ENCODE results near the gene AFF1. TPM values are rescaled to one million over a fixed set of nuclear protein-coding genes. Genes with fewer than 3 reads are reported as not detected.

Gene AFF1
- total RNA-seq, 1 donor from 2014 or later = 63.4 TPM

DNA sequence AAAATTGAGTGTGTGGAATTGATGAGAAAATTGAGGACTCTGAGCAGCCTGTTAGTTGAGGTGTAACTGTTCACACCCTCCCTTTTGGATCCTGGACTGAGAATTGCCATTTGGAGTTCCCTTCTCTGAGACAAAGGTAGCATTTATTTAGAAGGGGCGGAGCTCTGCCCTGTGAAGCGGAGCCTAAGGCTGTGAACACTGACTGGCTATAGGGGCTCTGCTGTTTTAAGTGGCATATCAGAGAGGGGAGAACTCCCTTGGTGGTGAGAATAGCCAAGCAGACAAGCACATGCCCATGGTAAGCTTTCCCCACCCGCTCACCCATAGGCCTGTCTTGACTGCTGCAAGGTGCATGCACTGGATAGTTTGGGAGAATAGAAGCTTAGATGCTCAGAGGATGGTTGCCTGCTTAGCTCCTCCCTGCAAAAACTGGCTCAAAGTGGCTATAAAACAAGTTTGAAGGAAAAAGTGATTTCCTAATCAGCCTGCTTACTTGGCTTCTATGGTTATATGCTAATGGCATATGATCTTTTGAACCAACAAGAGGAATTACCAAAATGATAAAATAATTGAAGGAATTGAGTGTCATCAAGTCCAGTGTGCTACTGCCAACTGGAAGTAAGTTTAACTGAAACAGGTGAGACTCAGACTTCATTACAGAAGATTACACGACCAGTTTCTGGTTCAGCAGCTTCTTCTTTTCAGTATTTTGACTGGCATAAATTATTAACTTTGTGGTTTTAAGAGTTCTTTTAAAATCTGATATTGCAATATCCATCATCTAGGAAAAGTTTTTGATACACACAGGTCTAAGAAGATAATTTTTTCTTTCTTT is 108.4 kb downstream of the AFF1 start:
- intact Hi-C loops (cut with DNase I) = loop anchor here (5.0 kb wide), 1 partner anchor 36 kb away; no protein-coding TSS in a partner anchor
- DNase-seq (ENCODE audit: low spot score) = no peak

DNA sequence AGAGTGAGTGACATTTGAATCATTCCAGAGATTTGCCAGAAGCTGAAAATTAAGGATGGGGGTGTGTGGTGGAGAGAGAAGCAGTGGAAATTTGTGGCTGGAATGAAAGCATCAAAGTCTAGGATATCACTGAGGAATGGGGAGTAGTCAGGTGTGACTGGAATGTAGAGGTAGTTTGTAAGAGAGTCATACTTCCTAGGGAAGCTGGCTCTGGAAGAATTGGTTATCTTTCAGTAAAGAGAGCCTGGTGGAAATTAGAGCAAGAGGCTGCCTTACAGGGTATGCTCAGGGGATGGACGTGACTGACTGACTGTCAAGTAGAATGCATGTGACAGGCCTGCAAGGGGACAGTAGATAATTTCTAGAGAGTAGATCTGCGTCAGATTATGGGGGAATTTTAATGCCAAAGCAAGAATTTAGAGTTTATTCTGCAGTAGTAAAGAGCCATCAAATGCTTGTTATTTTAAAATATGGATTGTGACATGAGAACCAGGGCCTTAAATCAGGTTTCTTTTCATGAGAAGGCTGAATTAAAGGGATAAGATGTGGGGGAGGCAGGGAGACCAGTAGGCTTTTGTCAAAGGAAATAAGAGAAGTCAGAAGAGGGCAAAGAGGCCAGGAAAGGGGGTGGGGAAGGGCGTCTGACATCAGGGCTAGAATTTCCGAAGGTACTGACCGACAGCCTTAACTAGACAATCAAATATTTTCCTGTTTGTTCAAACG is 109.9 kb downstream of the AFF1 start:
- no peak for DNase-seq (ENCODE audit: low spot score)
- intact Hi-C loops (cut with DNase I) = loop anchor here (5.0 kb wide), 1 partner anchor 37 kb away; no protein-coding TSS in a partner anchor

DNA sequence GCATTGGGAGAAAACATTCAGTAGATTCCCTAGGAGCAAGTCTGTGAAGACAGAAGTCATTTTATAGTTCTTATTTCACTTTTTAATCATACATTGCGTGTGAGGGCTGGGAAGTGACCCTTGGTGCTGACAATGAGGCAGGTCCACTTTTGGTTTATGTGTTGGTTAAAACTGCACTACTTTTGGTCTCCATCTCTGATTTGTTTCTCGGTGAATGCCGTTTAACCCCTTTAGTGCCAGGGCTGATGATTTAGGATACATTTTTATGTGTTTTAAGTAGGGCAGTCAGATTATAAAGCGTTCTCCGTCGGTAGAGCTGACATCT is 110.4 kb downstream of the AFF1 start:
- DNase-seq (ENCODE audit: low spot score) = no peak
- intact Hi-C loops (cut with DNase I) = no loop called here

DNA sequence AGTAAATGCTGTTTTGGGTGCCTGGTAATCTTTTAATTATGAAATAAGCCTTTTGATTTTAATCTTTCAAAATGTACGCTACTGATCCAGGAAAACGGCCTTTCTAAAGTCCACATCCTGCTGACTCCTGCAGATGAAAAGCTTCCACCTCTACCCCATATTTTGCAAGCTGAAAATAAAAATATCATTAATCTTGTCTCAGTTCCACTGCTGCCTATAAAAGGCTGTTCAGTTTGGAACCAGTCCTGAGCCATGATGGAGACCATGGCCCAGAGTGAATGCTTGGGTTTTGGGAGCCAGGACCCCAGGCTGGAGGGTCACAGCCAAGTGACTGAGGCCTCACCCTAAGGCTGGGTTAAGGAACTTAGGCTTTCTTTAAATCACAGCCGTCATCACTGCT is 110.8 kb downstream of the AFF1 start:
- intact Hi-C loops (cut with DNase I) = no loop called here

DNA sequence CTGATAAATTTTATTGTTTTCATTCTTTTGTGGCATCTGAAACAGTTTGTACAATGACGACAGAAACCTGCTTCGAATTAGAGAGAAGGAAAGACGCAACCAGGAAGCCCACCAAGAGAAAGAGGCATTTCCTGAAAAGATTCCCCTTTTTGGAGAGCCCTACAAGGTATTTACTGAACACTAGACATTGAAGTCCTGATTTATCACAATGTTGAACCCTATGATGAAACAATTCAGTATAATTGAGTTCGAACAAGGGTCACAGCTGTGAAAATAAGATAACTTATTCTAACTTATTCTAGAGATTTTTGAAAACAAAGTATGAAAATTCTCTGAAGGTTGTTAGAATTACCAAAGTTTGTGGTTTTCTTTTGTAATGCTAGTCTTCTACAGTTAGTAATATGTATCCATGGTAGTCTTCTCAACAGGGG is 111.3 kb downstream of the AFF1 start:
- intact Hi-C loops (cut with DNase I) = no loop called here
- no peak for DNase-seq (ENCODE audit: low spot score)

More for the DNA sequence above, 110.8 kb downstream of the AFF1 start:
- DNase-seq (ENCODE audit: low spot score) = no peak

DNA sequence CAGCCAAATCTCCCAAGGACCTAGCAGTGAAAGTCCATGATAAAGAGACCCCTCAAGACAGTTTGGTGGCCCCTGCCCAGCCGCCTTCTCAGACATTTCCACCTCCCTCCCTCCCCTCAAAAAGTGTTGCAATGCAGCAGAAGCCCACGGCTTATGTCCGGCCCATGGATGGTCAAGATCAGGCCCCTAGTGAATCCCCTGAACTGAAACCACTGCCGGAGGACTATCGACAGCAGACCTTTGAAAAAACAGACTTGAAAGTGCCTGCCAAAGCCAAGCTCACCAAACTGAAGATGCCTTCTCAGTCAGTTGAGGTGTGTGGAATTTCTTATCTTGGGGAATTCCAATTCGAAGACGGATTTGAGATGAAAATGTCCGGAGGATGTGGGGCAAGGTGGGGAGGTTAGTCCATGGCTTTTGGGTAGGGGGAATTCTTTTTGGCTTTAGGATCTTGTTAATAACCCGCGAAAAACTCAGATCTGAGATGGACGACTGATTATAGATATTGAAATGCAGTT is 112.5 kb downstream of the AFF1 start:
- intact Hi-C loops (cut with DNase I) = no loop called here
- DNase-seq (ENCODE audit: low spot score) = no peak

DNA sequence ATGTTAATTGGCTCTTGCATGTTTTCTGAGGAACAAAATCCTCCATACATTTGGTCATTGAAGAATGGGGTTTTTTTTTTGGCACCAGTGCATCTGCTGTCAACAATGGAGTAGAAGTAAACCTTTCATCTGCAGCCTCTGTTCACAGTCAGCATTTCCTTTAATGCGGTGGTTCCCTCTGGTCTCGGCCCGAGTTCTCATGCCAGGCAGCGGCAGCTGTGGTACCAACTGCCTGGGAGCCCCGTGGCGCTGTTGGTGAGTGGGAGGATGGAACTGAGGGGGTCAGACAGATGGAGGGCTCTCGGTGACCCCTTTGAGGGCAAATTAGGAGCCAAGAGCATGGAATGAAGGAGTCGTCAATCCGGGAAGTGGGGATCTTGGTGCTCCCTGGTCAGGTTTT is 114.7 kb downstream of the AFF1 start:
- intact Hi-C loops (cut with DNase I) = no loop called here
- no peak for DNase-seq (ENCODE audit: low spot score)

DNA sequence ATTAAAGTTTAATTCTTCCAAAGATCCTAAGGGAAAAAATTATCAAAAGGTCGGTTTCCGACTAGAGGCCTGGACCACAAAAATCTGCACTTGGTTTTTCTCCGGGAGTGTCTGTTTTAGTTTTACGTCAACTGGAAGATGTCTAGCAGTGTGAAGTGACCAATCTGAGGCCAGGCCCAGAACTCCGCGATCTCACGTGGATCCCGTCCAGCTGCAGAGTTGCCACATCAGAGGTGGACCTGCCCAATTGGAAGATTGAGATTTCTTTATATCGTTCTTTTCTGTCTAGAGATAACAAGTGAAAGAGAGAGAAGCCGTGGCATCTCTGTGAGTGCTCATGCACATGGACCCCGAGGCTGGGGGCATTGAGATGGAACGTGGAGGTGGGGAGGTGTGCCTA is 115.8 kb downstream of the AFF1 start:
- intact Hi-C loops (cut with DNase I) = no loop called here
- no peak for DNase-seq (ENCODE audit: low spot score)

DNA sequence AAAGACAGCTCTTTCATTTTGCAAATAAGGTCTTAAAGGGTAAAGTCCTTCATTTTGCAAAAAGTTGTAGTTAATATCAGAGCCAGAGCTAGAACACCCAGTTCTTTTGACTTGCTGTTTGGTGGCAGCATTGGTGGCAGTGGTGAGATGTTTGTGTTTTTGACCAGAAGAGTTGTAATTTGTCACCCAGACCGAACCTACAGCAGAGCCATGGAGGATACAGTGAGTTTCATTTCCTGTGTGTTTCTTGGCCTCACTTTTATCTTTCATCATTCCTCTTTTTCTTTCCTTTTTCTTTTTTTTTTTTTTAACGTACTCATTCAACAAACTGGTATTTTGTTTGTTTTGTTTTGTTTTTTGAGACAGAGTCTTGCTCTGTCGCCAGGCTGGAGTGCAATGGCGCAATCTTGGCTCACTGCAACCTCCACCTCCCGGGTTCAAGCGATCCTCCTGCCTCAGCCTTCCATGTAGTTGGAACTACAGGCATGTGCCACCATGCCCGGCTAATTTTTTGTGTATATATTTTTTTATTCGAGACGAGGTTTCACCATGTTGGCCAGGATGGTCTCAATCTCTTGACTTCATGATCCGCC is 116.4 kb downstream of the AFF1 start:
- no peak for DNase-seq (ENCODE audit: low spot score)
- intact Hi-C loops (cut with DNase I) = no loop called here

DNA sequence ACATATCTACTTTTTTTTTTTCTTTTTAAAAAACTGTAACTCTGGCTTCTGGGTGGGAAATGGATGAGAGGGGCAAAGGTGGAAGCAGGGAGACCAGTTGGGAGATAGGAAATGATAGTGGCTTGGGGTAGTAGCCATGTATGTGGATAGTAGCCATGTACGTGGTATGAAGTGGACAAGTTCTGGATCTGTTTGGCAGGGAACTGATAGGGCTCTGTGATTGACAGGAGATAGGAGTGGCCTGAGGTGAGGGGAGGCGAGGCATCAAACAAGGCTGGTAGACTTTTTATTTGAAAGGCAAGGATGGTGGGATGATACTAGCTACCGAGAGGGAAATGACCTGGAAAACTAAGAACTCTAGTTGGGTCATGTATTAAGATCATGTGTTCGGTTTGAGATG is 117.8 kb downstream of the AFF1 start:
- DNase-seq (ENCODE audit: low spot score) = no peak
- intact Hi-C loops (cut with DNase I) = no loop called here

DNA sequence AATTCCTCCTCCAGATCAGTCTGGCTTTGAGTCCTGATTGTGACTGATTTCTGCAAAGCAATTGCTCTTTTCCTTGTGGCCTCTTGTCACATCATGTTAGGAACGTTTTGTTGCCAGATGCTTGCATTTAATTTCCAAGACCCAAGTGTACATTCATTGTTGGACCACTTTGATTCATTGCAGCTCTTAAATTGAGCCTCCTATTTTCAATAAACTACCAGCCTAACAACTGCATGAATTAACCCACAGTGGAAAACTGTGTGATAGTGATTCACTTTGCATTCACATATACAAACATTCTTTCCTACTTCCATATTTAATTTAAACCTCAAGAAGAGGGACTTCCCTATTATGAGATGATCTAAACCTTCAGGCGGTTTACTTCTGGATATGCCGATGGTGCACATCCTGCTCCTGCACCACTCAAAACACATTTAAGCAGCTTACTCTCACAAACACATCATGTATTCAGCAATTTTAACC is 118.4 kb downstream of the AFF1 start:
- intact Hi-C loops (cut with DNase I) = no loop called here
- no peak for DNase-seq (ENCODE audit: low spot score)

DNA sequence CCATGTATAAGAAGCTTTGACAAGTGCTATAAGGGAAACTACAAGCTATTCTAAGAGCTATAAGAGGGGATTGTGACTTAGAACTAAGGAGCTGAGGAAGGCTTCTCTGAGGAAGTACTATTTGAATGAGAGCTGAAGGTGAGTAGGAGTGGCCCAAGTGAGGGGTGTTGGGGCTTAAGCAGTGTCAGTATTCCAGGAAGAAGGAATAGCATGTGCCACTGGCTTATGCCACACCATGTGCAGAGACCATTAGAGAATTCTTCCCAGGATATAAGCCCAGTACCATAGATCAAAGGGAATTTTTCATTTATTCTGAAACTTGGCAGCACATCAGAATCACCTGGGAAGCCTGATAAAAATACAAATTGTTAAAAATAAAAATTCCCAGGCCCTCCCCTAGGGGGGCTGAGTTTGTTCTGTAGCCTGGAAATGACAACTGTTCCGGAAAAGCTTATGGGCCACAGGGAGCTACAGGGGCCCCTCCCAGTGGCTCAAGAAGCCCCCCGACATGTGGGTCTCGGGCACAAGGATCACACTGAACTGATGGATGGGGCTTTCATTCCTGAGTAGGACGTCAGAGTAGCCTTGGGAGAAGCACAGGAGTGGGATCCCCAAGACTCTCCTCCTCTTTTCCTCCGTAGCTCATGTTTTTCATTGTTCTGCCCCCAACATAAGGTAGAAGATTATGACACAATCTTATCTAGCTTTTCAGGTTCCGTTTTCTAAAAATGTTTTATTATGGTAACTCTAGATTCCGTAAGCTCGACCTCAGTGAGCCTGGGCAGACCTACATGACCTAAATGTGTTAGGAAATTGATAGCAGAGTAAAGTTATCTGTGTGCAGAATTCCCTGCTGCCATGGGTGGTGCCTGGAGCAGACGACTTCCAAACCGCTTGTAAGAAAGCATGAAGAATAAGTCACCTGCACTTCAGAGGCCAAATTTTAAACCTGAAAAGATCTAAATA is 119.3 kb downstream of the AFF1 start:
- DNase-seq (ENCODE audit: low spot score) = no peak
- intact Hi-C loops (cut with DNase I) = loop anchor here (2.0 kb wide), 1 partner anchor 25 kb away; no protein-coding TSS in a partner anchor

DNA sequence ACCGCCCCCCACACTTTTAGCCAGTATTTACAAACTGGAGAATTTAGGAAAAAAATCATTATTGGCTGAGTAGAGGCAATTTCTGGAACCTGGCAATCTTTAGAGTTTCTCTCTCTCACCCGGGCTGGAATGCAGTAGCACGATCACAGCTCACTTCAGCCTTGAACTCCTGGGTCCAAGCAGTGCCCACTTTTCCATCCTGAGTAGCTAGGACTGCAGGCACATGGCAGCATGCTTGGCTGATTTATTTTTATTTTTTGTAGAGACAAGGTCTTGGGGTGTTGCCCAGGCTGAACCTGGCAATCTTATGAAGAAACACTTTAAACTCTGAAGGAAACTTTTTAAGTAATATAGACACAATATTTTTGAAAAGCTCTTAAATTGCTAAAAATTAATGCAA is 120.1 kb downstream of the AFF1 start:
- no peak for DNase-seq (ENCODE audit: low spot score)
- intact Hi-C loops (cut with DNase I) = loop anchor here (2.0 kb wide), 1 partner anchor 24 kb away; no protein-coding TSS in a partner anchor

DNA sequence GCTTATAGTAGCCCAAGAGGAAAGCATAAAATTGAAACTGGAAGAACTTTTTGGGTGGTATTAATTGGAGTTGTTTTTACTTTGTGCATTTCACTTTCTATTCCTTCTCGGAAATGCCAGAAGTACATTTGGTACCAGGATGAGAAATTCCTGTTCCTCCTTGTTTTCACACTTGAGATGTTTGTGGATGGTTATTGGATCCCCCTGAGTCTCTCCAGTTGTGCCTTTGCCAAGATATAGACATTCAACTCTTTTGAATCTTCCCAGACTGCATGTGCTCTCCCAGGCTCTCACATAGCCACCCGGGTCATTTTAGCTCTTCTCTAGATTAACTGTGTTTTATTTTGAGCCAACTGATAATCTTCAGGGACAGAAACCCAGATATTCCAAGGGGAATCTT is 120.5 kb downstream of the AFF1 start:
- intact Hi-C loops (cut with DNase I) = loop anchor here (2.0 kb wide), 1 partner anchor 23 kb away; no protein-coding TSS in a partner anchor

DNA sequence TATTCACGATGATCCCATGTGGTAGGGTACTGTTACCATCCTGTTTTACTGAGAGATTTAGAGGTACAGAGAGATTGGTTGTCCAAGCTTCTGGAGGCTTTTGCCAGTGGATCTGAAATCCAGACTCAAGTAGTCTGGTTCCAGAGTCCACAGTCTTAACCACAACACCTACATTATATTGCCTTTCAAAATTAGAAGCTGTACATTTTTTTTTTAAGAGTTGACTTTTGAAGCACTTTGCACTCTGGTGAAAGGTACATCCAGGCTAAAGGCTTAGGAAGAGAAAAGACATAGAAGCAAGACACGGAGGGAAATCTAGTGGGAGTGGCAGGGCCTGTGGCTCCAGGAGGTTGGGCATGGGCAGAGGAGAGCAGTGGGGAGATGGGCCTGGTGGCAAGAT is 122.1 kb downstream of the AFF1 start:
- DNase-seq (ENCODE audit: low spot score) = no peak
- intact Hi-C loops (cut with DNase I) = no loop called here

More for the DNA sequence above, 120.5 kb downstream of the AFF1 start:
- DNase-seq (ENCODE audit: low spot score) = no peak

DNA sequence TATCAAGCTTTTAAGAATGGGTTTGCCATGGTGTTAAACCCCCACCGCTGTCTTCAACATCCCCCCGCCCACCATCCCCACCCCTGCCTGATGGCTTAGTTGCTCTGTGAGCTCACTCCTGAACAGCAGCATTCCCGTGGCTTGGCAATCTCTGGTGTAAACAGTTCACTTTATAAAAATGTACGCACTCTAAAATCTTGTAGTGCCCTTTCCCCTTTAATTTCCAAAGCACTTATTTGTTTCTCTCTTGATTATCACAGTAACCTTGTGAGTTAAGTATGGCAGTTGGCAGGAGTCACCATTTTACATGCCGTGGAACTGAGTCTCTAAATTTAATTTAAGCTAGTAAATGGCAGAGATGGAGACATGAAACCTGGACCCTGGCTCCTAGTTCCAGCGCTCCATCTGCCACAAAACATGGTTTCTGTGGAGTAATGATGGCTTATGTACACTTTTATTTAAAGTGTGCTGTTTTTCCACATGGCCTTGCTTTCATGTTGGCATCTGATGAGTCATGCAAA is 123.1 kb downstream of the AFF1 start:
- no peak for DNase-seq (ENCODE audit: low spot score)
- intact Hi-C loops (cut with DNase I) = no loop called here

DNA sequence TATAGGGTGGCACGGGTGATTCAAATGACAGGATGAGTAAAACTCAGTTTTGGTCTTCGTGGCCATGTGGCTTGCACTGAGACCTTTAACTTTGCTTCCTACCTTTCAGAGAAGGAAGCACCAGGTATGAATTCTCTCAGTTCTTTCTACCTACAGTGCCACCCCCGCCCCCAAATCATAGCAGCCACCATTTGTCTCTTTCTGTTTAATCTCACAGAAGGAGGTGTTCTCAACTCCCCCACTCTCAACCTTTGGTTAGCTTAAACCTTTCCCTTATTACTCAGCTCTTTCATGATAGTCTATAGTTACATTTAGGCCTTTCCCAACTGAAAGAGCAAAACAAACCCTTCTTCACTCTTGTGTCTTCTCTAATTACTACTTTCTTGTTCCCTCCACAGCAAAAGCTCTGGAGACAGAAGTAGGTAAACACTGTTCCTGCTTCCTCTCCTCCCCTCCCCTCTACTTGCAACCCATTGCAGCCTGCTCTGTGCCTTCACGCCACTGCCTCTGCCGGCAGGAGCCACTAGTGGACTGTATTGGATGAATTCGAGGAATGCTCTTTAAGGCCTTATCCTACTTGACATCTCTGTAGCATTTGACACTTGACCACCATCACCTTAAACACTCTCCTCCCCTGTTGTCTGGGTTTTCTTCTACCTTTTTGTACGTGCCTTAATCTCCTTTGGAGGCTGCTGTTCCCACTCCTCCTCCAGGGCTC is 123.7 kb downstream of the AFF1 start:
- intact Hi-C loops (cut with DNase I) = no loop called here
- DNase-seq (ENCODE audit: low spot score) = no peak

DNA sequence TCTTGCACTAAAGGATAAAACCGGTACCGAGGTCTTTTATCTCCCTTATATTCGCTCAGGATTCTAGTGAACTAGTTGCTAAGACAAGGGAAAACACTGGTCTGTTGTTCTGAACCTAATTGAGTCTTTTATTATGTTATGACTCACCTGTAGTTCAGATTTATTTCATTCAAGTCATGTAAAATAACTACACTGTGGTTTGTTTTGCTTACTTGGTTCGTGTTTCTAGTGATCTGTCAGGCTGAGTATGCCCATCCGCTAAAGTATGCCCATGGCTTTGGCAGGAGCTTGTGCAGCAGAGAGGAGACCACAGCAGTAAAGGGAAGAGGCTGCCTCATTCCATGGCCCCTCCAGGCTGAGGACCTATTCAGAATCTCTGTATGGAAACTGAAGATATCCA is 126.1 kb downstream of the AFF1 start:
- intact Hi-C loops (cut with DNase I) = no loop called here

More for the DNA sequence above, 126.1 kb downstream of the AFF1 start:
- DNase-seq (ENCODE audit: low spot score) = no peak
